GM03348 (cell line): ENCODE measurements around the gene NXN.
A peak's percentile ranks its signal among the peaks of the same experiment; 100 is the strongest.
"Not testable (repeated sequence)": the region's sequence is repeated elsewhere in the genome, so short reads cannot be mapped to it uniquely, and the experiment has no call there.

Experiments used
- DNase-seq: peaks from one replicate; pipeline ENCODE4 v3.0.0; 2012; ENCODE audit warnings: low spot score

Gene NXN

DNA sequence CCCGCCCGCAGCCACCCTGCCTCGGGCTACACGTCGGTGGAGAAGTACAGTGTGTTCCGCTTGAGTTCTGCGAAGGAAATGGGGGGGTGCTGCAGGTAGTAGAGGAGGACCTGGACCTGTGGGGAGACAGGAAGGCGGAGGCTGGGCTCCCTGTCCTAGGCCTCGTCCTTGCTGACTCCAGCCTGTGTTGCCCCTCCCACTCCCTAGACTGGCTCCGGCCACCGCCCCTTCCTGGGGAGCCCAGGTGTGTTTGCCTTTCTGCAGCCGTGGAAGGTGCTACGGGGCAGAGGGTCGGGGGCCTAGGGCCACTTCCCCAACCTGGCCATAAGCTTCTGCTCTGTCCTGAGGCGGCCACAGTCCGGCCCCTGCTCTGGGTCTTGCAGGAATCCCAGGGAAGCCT lies 26.5 kb upstream of the NXN start:
- no peak for DNase-seq

DNA sequence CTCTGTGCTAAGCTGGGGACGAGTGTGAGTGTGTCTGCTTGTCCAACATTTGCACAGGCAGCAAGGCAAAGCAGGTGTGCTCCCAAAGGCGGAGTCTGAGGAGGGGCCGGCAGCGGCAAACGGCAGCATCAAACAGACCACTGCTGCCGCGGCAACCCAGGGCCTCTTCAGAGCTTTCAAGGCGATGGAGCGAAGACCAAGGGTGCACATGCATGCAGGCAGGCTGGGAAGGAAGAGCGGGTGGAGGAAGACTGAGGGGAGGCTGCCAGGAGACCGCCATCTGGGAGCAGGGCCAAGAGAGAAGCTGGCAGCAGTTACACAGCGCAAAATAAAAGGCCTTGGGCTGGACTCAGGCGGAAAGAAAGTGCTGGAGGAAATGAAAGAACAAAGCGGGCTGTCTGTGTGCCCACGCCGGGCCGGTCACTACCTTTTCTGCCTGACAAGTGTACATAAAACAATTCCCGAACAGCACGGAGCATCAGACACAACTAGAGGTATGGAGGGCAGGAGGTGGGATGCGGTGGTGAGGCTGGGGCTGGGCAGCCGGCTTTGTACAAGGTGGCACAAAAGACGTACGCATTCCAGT lies 25.9 kb upstream of the NXN start:
- peak; percentile 59 for DNase-seq

DNA sequence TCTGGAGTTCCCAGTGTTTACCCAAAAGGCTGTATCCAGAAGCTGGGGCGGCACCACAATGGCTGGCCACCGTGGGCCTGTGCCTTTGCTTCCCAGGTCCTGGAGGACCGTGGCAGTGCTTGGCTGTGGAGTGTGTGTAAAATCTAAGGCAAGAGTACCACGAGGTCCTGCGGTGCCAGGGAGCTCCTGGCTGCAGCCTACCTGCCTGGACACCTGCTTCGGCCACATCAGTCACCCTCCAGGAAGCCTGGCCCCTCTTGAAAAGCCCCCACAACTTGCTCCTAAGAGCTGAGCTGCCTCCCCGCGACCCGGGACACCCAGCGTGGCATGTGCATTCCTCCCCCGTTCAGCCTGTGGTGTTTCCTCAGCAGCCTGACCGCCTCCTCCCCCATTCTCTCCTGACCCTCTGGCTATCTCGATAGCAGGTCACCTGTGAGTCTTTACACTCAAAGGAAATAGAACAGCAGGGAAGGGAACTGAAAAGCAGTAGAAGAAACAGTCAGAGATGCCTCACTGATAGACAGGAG lies 25.3 kb upstream of the NXN start:
- DNase-seq = no peak

DNA sequence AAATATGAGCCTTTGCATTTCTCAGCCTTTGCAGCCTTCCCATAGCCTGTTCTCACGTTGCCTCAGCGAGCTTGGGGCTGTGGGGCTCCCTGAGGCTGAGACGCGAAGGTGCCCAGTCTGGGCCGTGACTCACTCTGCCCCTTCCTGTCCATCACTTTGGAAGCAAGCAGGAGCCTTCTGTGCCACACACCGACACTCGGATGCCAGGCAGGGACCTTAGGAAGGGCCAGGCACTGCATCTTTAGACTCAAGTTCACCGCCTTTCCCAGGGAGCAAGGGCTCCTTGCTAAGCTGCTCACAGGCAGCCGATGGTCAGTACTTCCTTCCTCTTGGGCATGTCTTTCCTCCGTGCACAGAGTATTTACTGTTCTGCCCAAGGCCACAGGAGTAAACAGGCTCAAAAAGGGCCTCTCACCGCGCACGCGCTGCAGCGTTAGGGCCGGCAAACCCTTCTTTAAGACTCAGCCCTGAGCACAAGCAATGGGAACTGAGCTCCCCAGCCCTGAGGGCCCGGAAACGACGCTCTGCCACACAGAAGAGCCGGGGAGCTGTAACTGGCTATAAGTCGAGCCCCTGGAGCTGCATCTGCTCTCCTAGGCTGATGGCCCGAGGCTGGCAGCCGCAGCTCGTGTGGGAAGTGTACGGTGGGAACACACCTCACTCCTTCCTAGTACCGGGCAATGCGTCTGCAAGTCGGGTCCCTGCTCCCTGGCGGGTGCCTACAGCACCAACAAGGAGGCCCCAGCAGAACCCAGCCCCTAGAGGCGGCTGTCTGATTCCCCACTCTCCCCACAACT lies 24.6 kb upstream of the NXN start:
- DNase-seq = no peak

DNA sequence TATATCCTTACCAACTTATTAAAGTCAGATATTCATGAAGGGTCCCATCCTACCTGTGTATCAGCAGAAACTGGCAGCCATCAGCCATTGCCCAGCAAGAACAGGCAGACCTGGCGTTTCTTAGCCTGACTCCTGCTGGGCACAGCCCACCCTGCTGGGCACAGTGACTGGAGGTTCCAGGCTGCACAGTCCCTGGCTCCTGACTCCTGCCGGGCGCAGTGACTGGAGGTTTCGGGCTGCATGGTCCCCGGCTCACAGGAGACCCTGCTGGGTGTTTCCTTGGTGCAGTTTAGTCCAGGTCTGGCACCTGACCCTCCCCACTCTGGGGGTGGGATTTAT lies 24.0 kb upstream of the NXN start:
- DNase-seq = no peak

DNA sequence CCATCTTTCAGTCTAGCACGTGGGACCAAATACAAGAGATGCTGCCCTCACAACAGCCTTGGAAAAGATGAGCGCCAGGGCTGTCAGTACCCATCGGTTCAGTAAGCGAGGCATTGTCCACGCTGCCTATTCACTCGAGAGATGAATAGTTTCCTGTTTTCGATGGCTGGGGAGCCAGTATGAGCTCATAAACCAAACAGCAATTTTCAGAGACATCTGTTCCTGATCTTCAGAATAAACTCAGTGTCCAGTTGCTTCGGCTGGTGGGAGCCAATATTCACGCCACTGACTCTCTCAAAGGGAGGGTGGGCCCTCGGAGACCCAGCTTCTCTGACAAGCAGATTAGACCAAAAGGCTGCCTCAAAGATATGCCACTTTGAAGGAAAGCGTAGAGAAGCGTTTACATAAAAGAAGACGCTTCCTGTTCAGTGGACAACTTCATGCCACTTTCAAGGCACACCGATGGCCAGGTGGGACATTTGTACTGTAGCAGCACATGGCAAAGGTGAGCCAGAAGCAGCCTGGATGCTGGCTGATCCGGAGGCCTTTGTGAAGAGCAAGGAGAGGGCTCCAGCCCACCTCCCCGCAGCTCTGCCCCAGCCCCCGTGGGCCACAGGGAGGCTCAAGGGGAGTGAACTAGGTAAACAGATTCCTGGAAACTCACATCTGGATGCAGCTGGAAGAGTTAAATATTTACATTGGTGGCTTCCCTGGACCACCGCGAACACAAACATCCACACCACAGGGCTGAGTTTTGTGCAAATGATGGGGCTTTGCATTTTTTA lies 23.4 kb upstream of the NXN start:
- DNase-seq = peak; percentile 71

DNA sequence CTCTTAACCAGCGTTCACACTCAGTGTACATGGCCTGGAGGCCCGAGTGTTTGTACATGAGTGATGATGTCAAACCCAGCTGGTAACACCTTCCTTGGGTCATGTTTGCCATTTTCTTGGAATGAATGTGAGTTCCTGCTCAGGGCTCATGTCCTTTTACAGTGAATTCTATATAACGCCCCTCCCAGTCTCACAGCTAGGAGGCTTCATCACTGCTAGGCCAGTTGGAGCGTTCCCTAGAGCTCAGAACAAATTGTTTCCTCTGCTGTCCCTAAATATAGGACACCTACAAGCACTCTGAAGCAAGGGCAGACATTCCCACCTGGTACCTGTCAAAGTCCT lies 22.8 kb upstream of the NXN start:
- DNase-seq = no peak

DNA sequence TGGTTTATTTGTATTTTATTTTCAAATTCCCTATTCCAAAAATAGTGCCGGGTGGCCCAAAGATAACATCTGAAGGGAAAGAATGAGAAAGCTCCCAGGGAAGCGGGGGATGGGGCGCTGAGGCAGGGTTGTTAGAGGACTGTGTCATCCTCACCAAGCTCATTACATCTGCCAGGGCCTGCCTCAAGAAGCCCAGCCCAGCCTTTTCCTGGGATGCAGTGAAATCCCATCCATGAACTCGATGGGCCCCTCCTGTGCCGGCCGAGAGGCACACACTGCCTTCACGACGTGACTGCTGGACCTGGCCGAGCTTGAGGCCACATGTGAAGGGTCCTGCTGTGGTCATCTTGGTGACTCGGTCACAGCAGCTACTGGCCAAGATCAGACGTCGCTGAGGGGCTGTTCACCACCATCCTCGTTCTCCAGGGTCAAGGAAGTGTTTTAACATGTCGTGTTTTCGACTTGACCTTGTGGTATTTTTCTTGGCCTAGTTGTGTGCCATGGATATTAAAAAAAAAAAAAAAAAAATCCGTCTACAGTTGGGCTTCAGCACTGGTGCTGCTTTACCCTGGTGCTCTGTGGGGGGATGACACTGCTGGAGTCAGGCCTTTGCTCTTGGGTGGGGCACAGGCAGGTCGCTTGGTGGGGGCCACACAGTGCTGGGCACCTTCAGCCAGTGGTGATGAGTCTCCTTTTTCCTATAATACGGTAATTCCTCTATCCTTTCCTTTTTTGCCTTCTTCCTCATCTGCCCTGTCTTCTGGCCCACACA lies 22.2 kb upstream of the NXN start:
- peak; percentile 77 for DNase-seq

DNA sequence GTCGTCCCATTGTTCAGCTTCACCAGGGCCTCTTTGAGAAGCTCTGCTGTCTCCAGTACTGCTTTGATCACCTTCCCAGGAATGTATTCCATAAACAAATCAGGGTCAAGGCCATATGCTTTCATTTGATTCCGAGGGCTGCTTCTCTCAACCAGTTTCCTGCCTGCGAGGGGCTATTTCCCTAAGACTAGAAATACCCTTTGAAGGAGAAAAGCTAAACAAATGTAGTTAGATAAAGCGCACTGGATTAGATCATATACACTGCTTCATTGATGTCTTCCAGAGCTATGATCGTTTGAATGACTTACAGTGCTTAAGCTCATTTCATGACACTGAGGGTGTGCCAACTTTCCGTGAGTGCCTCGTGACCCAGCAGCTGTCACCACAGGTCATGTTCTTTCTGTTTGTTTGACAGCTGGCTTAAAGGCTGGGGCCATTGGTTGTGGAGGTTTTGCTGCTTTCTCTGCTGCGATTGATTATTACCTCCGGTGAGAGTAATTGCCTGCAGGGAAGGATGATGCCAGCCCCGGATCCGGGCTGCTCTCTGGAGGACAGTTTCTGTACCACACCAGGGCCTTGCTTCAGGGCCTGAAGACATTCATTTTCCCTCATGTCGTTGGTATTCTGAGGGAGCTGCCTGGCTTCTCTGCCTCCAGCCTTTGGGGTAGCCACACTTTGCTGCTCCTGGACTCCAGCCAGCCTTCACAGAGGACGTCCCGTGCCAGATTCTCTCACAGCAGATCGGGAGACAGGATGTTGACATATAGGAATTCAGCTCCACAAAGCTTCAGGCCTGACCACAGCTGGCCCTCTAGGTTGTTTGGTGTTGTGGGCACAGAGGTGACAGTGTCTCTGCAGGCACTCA lies 21.3 kb upstream of the NXN start:
- no peak for DNase-seq

DNA sequence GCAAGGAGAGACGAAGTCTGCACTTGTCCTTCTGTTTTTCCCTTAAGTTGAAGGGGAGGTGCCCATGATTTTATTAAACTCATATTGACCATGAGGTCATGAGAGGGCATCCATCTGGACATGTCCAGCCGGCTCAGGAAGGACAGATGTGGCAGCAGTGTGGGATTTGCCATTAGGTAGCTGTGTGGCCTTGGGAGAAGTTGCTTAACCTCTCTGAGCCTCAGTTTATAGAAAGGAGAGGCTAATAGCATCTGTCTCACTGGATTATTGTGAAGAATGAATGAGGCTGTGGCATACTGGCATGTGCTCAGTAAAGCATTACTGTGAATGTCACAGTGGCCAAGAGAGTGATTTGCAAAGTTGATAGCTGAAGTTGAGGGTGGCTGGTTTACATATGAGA lies 18.5 kb upstream of the NXN start:
- no peak for DNase-seq

DNA sequence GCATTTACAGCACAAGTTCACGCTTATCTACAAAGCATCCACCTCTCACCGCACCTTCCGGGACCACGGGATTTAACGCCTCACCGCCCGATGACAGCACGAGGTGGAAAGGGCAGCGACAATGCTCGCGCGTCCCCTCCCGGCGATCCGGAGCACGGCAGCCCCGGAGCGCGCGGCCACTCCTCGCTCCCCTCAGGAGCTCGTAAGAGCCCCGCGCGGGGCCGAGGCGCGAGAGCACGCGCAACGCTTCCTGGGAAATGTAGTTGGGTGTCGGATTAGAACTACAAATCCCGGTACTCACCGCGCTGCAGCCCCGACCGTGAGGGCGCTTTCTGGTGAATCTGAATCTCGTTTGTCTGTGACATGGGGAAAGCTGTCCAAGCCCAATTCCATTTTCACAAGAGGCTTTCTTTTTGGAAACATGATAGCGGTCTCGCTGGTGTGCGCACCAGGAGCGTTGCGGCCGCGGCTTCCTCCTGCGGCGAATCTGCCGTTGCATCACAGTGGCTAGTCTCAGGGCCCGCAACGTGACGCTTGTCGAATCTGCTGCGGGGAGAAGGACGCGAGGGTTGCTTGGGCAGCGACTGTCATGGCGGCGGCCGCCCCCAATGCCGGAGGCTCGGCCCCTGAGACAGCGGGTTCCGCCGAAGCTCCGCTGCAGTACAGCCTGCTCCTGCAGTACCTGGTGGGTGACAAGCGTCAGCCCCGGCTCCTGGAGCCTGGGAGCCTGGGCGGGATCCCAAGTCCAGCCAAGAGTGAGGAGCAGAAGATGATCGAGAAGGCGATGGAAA lies 17.2 kb upstream of the NXN start, which contains the start of gene TIMM22:
Gene TIMM22, plus strand, starts transcription at position 576 of the 791 bp plus-strand sequence. Its CDS starts 14 bp downstream, at position 590.
- peak; percentile 97 for DNase-seq

DNA sequence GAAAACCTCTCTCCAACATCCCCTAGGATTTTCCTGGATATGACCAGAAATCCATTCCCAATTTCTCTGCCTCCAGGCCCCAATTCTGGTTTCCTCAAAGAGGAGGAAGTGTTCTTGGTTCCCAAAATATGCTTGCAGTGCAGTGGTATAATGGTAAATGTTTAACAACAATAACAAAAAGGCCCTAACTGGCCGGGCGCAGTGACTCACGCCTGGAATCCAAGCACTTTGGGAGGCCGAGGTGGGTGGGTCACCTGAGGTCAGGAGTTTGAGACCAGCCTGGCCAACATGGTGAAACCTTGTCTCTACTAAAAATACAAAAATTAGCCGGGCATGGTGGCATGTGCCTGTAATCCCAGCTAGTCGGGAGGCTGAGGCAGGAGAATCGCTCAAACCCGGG lies 15.7 kb upstream of the NXN start:
- DNase-seq = not testable (repeated sequence)

DNA sequence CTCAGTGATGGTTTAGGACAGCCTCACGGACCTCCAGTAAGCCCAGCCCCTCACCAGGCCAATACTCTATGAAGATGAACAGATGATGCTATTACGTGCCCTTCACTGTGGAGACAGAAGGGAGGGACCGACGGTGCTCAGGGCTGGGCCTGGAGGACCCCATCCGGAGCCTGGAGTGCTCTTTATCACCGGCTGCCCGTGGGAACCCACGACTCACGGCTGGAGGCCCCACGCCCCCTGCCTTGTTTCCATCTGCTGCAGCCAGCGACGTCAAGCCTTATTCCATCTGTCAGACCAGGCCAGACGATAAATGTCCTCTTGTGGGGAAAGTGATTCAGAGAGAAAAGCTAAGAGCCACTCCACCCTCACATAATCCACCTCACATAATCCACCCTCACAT lies 13.4 kb upstream of the NXN start:
- DNase-seq = no peak

DNA sequence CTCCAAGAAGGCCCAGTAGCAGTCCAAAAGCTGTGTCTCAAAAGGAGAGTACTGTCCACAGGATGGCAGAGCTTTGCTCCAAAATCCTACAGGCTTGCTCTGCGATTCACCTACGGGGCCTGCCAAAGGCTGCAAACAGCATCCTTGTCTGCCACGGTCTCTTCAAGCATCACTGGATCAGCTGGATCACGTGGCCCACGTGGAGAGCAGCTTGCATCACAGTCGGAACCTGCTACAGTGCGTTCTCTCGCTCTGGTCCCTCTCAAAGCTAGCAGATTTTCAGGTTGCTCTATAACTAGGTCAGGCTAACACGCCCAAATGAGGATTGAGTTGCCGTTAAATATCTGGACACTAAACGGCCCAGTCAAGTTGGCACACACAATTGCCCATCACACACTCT lies 9.0 kb upstream of the NXN start:
- no peak for DNase-seq

DNA sequence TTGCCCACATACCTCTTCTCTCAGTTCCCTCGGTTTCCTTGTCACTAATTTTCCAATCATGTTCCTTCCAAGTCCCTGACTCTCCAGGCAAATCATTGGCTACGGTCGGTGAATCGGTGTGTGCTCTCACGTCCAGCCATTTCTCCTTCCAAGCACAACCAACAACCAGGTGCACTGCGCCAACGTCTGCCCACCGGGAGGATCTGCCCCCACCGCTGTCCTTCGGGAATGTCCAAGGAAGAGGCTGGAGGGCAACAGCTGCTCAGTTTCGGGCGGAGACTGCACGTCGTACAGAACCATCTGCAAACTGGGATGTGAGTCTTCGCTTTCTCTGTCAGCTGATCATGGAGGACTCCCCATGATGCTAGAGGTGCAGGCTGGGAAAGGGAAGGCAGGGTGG lies 8.4 kb upstream of the NXN start:
- DNase-seq = no peak

DNA sequence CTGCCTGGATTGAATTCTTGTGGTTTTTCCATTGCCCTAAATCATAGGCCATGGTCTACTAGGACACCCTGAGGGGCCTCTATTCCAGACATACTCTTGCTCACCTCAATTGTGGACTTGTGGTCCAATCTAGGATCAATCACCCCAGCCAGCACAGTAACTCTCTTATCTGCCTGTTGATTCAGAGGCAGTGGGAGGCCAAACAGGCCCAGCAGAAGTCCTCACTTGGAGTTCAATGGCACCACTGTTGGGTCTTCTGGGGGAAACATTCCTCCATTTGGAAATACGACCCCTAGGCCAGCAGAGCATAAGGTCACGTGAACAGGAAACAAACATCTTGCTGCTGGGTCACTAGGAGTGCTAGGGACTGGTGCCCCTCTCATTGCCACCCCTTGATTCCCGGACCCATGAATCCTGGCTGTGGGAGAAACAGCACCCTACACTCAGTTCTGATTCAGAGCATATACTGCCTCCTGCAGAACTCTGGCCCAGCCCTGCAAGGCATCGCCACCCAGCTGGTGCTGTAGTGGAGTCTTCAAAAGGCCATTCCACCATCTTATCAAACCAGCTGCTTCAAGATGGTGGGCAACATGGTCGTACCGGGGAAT lies 6.8 kb upstream of the NXN start:
- no peak for DNase-seq

DNA sequence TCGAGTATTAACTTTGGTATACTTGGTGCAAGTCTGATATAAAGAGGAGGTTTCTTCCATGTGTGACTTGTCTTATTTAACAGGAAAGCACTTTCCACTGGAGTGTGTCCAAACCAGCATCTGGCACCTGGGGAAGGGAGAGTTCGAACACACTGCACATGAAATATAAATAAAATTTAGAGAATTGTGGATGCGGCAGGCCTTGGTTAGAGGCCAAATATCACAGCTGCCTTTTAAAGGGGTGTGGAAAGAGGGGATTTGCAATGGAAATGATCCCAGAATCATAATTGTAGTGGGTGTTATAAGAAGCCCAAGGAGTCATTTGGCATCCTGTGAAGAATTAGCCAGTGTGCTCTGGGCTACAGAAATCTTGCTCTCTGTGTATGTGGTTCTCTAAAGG lies 4.3 kb upstream of the NXN start:
- DNase-seq = no peak

DNA sequence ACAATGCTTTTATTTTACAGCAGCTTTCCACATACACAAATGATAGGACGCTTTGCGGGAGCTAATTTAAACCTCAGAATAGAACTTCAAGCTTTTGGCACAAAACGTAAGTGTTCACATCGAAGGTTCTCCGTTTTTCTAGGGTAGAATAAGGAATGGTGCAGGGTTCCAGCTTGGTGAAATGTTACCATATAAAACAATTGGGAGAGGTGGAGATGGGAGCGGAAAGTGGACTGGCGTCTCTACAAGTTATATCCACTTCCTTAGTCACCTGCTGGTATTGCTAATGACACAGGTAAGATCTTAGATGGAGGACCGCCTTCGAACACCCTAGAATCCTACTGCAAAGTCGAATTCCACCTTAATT lies 1.7 kb upstream of the NXN start:
- no peak for DNase-seq

DNA sequence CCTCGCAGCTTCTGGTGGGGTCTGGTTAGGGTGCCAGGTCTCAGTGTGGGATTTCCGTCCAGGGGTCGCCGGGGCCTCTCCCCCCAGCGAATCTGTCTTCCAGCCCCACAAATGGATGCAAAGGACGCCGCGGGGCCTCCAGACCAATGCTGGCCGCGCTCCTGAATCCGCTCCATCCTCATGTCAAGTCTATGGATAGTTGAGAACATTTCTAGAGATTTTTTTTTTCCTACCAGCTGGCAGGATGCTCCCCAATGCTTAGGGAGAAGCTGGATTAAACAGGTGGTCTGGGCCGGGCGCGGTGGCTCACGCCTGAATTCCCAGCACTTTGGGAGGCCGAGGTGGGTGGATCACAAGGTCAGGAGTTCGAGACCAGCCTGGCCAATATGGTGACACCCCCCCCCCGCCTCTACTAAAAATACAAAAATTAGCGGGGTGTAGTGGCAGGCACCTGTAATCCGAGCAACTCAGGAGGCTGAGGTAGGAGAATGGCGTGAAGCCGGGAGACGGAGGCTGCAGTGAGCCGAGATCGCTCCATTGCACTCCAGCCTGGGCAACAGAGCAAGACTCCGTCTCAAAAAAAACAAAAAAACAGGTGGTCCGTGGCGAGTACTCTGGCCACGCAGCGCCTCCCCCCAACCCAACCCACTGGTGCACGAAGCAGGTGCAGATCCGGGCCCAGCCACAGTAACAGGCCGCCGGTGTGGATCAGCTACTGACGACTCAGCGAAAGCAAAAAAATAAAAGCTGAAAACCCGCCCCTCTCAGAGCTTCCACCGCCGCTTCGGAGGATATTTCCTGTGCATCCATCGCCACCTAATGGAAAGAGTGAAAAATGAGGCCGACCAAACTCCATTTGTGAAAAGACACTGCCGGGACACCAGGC lies 1.1 kb upstream of the NXN start:
- peak; percentile 86 for DNase-seq
